Liver (tissue), 9 donors: Measurements from ENCODE around the gene RPS6KA1. TPM values are rescaled to one million over a fixed set of nuclear protein-coding genes. Genes with fewer than 3 reads are reported as not detected.
"Not testable (repeated sequence)": the region's sequence is repeated elsewhere in the genome, so short reads cannot be mapped to it uniquely, and the experiment has no call there.

Source experiments
- DNase-seq: peaks from one replicate; pipeline ENCODE4 v3.0.0-alpha.2; 2017; ENCODE audit warnings: low spot score
- H3K27ac ChIP-seq, 2 donors: one replicate each; pipeline ENCODE4 v1.7.0; 2013; ENCODE audit warnings: inconsistent platforms in 2 of 2, low read length in 2 of 2, control low read depth in 1 of 2, low read depth in 1 of 2, mild to moderate bottlenecking in 1 of 2
- H3K27me3 ChIP-seq, 4 donors: one replicate each; pipeline versions ENCODE4 v1.6.1 to v1.7.0; 2013; ENCODE audit warnings: low read length in 3 of 4, inconsistent platforms in 1 of 4, mild to moderate bottlenecking in 1 of 4, moderate library complexity in 1 of 4; ENCODE audit not compliant: control insufficient read depth in 4 of 4, insufficient read depth in 4 of 4
- H3K36me3 ChIP-seq, 4 donors: one replicate each; pipeline versions ENCODE4 v1.6.1 to v1.7.0; 2013; ENCODE audit warnings: low read length in 3 of 4, mild to moderate bottlenecking in 3 of 4, low read depth in 1 of 4, moderate library complexity in 1 of 4; ENCODE audit not compliant: control insufficient read depth in 4 of 4, insufficient read depth in 3 of 4
- H3K4me1 ChIP-seq, 4 donors: one replicate each; pipeline versions ENCODE4 v1.6.1 to v1.7.0; 2013; ENCODE audit warnings: low read length in 3 of 4, mild to moderate bottlenecking in 3 of 4, moderate library complexity in 1 of 4; ENCODE audit not compliant: control insufficient read depth in 4 of 4, insufficient read depth in 4 of 4
- H3K4me3 ChIP-seq, 3 donors: one replicate each; pipeline versions ENCODE4 v1.6.1 to v1.7.0; 2013; ENCODE audit warnings: low read length in 3 of 3, control low read depth in 1 of 3, low read depth in 1 of 3, mild to moderate bottlenecking in 1 of 3
- H3K9ac ChIP-seq, 2 donors: one replicate each; pipeline ENCODE4 v1.7.0; 2013; ENCODE audit warnings: low read length in 2 of 2, mild to moderate bottlenecking in 2 of 2, moderate library complexity in 2 of 2, control low read depth in 1 of 2, low read depth in 1 of 2
- H3K9me3 ChIP-seq, 4 donors: one replicate each; pipeline versions ENCODE4 v1.6.1 to v1.7.0; 2013; ENCODE audit warnings: low read length in 3 of 4; ENCODE audit not compliant: control insufficient read depth in 4 of 4
- FOXA2 ChIP-seq: IDR thresholded peaks from 2 replicates; pipeline ENCODE4 v1.6.1; 2016; ENCODE audit warnings: antibody characterized with exemption
- GABPA ChIP-seq, 2 donors: IDR thresholded peaks in 1 of 2; conservative IDR thresholded peaks in 1 of 2; 2 replicates each; pipeline ENCODE4 v1.6.1; 2016; ENCODE audit warnings: antibody characterized with exemption in 2 of 2, mild to moderate bottlenecking in 1 of 2, moderate library complexity in 1 of 2
- NR2F2 ChIP-seq: IDR thresholded peaks from 2 replicates; pipeline ENCODE4 v1.6.1; 2016; ENCODE audit warnings: antibody characterized with exemption
- RAD21 ChIP-seq, 2 donors: IDR thresholded peaks; 2 replicates each; pipeline ENCODE4 v1.6.1; 2016; ENCODE audit warnings: antibody characterized with exemption in 2 of 2, mild to moderate bottlenecking in 2 of 2
- RXRA ChIP-seq, 2 donors: IDR thresholded peaks; 2 replicates each; pipeline ENCODE4 v1.6.1; 2017 to 2018; ENCODE audit warnings: antibody characterized with exemption in 2 of 2, mild to moderate bottlenecking in 1 of 2
- SP1 ChIP-seq: IDR thresholded peaks from 2 replicates; pipeline ENCODE4 v1.6.1; 2018; ENCODE audit warnings: antibody characterized with exemption, mild to moderate bottlenecking
- WGBS: extraction: QIAGEN DNeasy Blood & Tissue Kit; methylation state at CpG from one replicate; pipeline ENCODE4 v1.1.7; 2013; 5-methylcytosine and 5-hydroxymethylcytosine counted together
- polyA plus RNA-seq, 2 donors: library from polyadenylated mRNA; stranded (reverse) in 1 of 2; unstranded in 1 of 2; fragments of 200-250 nt in 1 of 2; fragments of >200 nt in 1 of 2; fragmentation: Nextera tagmentation in 1 of 2; extraction: Ambion mirVana in 1 of 2; gene quantifications; one replicate each; pipeline versions ENCODE4 v1.2.1 to v1.2.3, GENCODE V29; 2013 to 2015
- total RNA-seq, 2 donors: library from RNA; depleted of rRNA; stranded (reverse); fragments of >200 nt; gene quantifications; one replicate each; pipeline ENCODE4 v1.2.3, GENCODE V29; 2014
- TF ChIP-seq, protein P1 (sequence below): fragments of 150-350 bp; IDR thresholded peaks from 2 replicates; pipeline ENCODE4 v1.5.1; 2017; ENCODE audit warnings: improper control_type of control experiment, low read depth, low read length; ENCODE audit not compliant: missing input control
- TF ChIP-seq, protein P2 (sequence below): IDR thresholded peaks from 2 replicates; pipeline ENCODE4 v1.6.1; 2016; ENCODE audit warnings: antibody characterized with exemption, mild to moderate bottlenecking
- TF ChIP-seq, protein P3 (sequence below): IDR thresholded peaks from 2 replicates; pipeline ENCODE4 v1.6.1; 2016; ENCODE audit warnings: antibody characterized with exemption
- donor health status: healthy.
- donor health status: healthy.
- donor health status: healthy.
- donor health status: healthy.
- donor health status: healthy.

RPS6KA1 gene
- total and polyA plus RNA-seq, 4 donors = 4.0 to 26.8 (median 7.4) TPM

DNA sequence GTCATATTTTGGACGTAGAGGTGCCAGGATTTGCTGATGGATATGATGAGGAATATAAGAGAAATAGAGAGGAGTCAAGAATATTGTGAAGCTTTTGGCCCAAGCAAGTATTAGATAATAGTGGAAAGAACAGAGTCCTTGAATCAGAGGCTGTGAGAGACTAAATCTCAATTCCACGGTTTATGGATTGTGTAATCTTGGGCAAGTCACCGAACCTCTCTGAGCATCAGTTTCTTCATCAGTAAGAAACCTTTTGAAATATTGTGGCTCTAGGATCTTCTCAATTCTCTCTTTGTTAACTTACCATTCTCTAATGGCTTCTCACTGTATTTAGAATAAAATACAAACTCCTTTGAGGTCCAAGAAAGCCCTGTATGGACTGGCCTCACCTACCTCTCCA, 77.6 kb downstream of the RPS6KA1 start:
- no peak overlapping the region for H3K4me3 ChIP-seq
- peaks cover 0 to 5% (median 2%) of the 10 kb centered on the region in 4 donors for H3K4me1 ChIP-seq
- no peaks in the 10 kb centered on the region for H3K36me3 ChIP-seq
- 69% methylated on average over 3 of the region's 3 CpGs for WGBS
- no peak overlapping the region for H3K9ac ChIP-seq
- no peak for DNase-seq
- no peaks in the 10 kb centered on the region for H3K27me3 ChIP-seq
- H3K27ac ChIP-seq = no peak overlapping the region
- TF ChIP-seq, protein P1, sequence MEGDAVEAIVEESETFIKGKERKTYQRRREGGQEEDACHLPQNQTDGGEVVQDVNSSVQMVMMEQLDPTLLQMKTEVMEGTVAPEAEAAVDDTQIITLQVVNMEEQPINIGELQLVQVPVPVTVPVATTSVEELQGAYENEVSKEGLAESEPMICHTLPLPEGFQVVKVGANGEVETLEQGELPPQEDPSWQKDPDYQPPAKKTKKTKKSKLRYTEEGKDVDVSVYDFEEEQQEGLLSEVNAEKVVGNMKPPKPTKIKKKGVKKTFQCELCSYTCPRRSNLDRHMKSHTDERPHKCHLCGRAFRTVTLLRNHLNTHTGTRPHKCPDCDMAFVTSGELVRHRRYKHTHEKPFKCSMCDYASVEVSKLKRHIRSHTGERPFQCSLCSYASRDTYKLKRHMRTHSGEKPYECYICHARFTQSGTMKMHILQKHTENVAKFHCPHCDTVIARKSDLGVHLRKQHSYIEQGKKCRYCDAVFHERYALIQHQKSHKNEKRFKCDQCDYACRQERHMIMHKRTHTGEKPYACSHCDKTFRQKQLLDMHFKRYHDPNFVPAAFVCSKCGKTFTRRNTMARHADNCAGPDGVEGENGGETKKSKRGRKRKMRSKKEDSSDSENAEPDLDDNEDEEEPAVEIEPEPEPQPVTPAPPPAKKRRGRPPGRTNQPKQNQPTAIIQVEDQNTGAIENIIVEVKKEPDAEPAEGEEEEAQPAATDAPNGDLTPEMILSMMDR = no peak
- TF ChIP-seq RAD21 (IDR thresholded peaks at IDR 0.05) (no peak), GABPA (IDR thresholded peaks at IDR 0.05 in 1 of 2, conservative IDR thresholded peaks at IDR 0.05 in 1 of 2) (no peak), FOXA2 (no peak), NR2F2 (no peak), SP1 (no peak), RXRA (IDR thresholded peaks at IDR 0.05) (no peak)
- TF ChIP-seq, protein P2, sequence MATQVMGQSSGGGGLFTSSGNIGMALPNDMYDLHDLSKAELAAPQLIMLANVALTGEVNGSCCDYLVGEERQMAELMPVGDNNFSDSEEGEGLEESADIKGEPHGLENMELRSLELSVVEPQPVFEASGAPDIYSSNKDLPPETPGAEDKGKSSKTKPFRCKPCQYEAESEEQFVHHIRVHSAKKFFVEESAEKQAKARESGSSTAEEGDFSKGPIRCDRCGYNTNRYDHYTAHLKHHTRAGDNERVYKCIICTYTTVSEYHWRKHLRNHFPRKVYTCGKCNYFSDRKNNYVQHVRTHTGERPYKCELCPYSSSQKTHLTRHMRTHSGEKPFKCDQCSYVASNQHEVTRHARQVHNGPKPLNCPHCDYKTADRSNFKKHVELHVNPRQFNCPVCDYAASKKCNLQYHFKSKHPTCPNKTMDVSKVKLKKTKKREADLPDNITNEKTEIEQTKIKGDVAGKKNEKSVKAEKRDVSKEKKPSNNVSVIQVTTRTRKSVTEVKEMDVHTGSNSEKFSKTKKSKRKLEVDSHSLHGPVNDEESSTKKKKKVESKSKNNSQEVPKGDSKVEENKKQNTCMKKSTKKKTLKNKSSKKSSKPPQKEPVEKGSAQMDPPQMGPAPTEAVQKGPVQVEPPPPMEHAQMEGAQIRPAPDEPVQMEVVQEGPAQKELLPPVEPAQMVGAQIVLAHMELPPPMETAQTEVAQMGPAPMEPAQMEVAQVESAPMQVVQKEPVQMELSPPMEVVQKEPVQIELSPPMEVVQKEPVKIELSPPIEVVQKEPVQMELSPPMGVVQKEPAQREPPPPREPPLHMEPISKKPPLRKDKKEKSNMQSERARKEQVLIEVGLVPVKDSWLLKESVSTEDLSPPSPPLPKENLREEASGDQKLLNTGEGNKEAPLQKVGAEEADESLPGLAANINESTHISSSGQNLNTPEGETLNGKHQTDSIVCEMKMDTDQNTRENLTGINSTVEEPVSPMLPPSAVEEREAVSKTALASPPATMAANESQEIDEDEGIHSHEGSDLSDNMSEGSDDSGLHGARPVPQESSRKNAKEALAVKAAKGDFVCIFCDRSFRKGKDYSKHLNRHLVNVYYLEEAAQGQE = no peak
- no peaks in the 10 kb centered on the region for H3K9me3 ChIP-seq

DNA sequence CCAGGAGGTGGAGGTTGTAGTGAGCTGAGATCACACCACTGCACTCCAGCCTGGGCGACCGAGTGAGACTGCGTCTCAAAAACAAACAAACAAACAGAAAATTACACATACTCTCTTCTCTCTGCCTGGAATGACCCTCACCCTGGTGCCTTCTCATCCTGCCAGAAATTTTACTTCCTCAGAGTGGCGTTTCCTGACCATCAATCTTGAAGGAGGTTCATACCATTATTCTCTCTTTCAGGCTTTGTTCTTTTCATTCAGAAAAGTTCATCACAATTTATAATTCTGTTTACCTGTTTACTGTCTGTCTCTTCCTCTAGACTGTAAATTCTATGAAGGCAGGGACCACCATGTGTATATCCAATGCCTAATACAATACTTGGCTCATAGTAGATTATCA, 79.3 kb downstream of the RPS6KA1 start:
- Histone ChIP-seq H3K9me3 (no peaks in the 10 kb centered on the region), H3K4me3 (no peak overlapping the region), H3K4me1 (peaks cover 0 to under 1% (median 0%) of the 10 kb centered on the region in 4 donors), H3K36me3 (no peaks in the 10 kb centered on the region), H3K27ac (no peak overlapping the region), H3K9ac (no peak overlapping the region), H3K27me3 (no peaks in the 10 kb centered on the region)
- TF ChIP-seq SP1 = no peak
- peak; percentile 15 to 31 for TF ChIP-seq RAD21 (IDR thresholded peaks at IDR 0.05)
- DNase-seq = no peak
- WGBS = 50% methylated on average over 4 of the region's 4 CpGs

DNA sequence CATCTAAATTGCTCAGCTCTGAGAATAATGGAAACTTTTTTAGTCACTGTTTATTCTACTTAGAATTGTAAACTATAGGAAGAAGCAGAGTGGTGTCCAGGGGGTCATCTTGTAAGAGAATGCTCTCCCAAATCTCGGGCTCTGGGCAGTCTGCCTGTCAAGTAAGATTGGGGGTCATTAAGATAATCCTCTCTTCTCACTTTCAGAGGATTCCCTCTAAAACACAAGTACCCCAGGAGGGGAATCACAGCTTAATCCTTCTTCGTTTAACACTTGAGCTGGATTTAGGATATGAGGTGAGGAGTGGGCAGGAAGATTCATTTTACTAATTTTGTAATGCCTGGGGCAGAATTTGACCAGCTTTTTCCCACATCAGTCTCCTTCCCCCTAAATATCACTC, 81.2 kb downstream of the RPS6KA1 start:
- Histone ChIP-seq H3K36me3 (no peaks in the 10 kb centered on the region), H3K4me3 (no peak overlapping the region), H3K27ac (no peak overlapping the region), H3K4me1 (no peaks in the 10 kb centered on the region), H3K27me3 (no peaks in the 10 kb centered on the region), H3K9ac (no peak overlapping the region), H3K9me3 (no peaks in the 10 kb centered on the region)
- no peak for DNase-seq
- WGBS = 76% methylated on average over 2 of the region's 2 CpGs
- TF ChIP-seq, protein P3, sequence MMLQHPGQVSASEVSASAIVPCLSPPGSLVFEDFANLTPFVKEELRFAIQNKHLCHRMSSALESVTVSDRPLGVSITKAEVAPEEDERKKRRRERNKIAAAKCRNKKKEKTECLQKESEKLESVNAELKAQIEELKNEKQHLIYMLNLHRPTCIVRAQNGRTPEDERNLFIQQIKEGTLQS = no peak

DNA sequence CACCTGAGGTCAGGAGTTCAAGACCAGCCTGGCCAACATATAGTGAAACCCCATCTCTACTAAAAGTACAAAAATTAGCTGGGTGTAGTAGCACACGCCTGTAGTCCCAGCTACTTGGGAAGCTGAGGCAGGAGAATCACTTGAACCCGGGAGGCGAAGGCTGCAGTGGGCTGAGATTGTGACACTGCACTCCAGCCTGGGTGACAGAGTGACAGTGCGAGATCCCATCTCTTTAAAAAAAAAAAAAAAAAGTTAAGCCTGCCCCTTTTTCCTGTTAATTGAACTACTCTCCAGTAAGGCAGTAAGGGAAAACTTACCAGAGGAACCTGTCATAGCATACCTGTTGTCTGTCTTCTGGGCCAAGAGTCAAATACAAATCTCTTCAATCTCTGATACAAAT, 83.1 kb downstream of the RPS6KA1 start:
- H3K9me3 ChIP-seq, H3K9ac ChIP-seq, H3K4me1 ChIP-seq, H3K36me3 ChIP-seq, H3K27me3 ChIP-seq, DNase-seq, H3K27ac ChIP-seq, H3K4me3 ChIP-seq: not testable (repeated sequence)
- WGBS = 94% methylated on average over 4 of the region's 4 CpGs
